ENCODE measurements around the gene MAP2K6. TPM values are rescaled to one million over a fixed set of nuclear protein-coding genes. Genes with fewer than 3 reads are reported as not detected.

Gene MAP2K6
- total RNA-seq, 1 experiment from 2014 or later, result 43.0 TPM

DNA sequence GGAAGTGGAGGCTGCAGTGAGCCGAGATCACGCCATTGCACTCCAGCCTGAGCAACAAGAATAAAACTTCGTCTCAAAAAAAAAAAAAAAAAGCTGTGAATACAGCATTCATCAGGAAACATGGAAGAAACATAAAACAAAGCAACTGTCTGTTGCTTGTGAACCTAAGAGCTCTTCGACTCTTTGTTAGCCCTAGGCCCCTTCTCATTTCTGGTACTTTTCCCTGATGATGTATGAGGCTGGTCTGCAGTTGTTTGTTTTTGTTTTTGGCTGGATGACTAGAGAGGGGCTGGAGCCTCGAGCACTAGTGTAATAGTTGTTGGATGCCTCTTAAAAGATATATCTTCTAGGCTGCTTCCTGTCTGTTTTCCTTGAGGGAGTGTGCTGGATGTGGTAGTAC lies 113.5 kb downstream of the MAP2K6 start:
- Mint-ChIP-seq H3K4me1 (peaks cover 10% of the 10 kb centered on the region), H3K9me3 (peaks cover 5% of the 10 kb centered on the region), H3K27ac (no peak overlapping the region), H3K4me3 (no peak overlapping the region), H3K27me3 (ENCODE audit: low read depth) (no peaks in the 10 kb centered on the region), H3K36me3 (peaks cover 66% of the 10 kb centered on the region)
- ATAC-seq (no peak), DNase-seq (ENCODE audit: low spot score) (no peak)
- POLR2A ChIA-PET, result no interaction called here
- TF ChIP-seq ATF1 (CRISPR knock-in tag; IDR thresholded peaks at IDR 0.05) (no peak), NFE2L1 (CRISPR knock-in tag; IDR thresholded peaks at IDR 0.05) (no peak), CBFB (CRISPR knock-in tag; IDR thresholded peaks at IDR 0.05; ENCODE audit: low read depth) (no peak), ZNF671 (CRISPR knock-in tag; IDR thresholded peaks at IDR 0.05) (no peak), NR1H2 (CRISPR knock-in tag; IDR thresholded peaks at IDR 0.05) (no peak)
- CTCF ChIA-PET, result interaction anchor here (0.9 kb wide), 1 partner anchor 79 kb away, joined by 3 read pairs; no protein-coding TSS in a partner anchor

DNA sequence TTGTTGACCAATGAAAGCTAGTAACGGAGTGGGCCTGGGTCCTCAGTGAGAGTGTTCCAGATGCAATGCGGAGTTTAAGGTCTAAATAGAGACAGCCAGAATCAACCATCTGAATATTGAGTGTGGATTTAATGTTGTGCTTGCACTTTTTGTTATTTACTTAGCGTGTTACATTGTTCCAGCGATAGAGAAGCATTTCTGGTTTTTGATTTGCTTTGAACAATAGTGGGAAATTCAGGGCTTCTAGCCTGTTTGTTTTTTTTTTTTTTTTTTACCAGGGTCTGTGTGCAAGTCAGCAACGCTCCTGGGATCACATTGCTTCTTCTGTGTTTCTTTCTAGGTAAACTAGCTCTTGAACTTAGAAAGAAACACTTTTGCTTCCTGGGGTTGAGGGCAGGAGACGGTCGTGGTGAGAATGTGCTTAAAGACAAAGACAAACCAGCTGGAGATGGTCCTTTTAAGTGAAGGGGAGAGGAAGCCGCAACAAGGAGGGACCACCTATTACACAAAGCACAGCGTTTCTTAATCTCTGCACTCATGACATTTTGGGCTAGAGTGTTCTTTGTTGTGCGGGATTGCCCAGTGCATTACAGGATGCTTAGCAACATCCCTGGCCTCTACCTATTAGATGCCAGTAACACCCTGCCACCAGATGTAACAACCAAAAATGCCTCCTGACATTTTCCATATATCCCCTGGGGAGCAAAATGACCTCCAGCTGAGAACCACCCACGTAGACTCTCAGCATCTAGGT lies 119.2 kb downstream of the MAP2K6 start:
- Mint-ChIP-seq H3K27me3 (ENCODE audit: low read depth) (no peaks in the 10 kb centered on the region), H3K27ac (peak overlapping the region; percentile 74)
- CTCF ChIA-PET, result interaction anchor here (0.5 to 1.7 kb wide), 7 partner anchors 11 to 1582 kb away, joined by 3 to 4 read pairs (median 3); no protein-coding TSS in a partner anchor

DNA sequence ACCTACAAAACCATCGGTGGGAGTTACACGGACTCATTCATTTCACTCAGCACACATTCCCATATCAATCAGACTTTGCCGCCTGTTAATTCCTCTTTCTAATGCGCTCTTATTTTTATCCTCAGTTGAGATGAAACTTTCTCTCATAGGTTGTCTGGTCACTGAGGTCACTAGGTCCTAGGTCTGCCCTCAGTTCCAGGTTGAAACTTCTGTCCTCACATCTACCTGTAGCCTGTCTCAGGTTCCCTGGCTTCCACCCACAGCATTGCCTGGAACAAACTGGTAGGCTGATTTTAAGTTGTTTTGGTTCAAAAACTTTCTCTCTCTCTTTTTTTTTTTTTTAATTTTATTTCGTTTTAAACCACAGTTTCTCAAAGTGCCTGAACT lies 119.7 kb downstream of the MAP2K6 start:
- CTCF ChIA-PET, result interaction anchor here (0.5 to 1.7 kb wide), 5 partner anchors 11 to 1582 kb away, joined by 3 to 4 read pairs (median 3); no protein-coding TSS in a partner anchor
- Mint-ChIP-seq H3K4me1 (peaks cover 24% of the 10 kb centered on the region), H3K27ac (no peak overlapping the region; the same call in none of the 2 replicates), H3K36me3 (peaks cover 41% of the 10 kb centered on the region), H3K27me3 (ENCODE audit: low read depth) (no peaks in the 10 kb centered on the region), H3K4me3 (no peak overlapping the region), H3K9me3 (no peaks in the 10 kb centered on the region)
- DNase-seq (ENCODE audit: low spot score) (no peak), ATAC-seq (peak; percentile 74)
- POLR2A ChIA-PET, result interaction anchor here (0.6 kb wide), 1 partner anchor 803 kb away, joined by 3 read pairs; no protein-coding TSS in a partner anchor
- TF ChIP-seq NR2C2 (CRISPR knock-in tag; IDR thresholded peaks at IDR 0.05), result no peak
- TF ChIP-seq, protein P1, sequence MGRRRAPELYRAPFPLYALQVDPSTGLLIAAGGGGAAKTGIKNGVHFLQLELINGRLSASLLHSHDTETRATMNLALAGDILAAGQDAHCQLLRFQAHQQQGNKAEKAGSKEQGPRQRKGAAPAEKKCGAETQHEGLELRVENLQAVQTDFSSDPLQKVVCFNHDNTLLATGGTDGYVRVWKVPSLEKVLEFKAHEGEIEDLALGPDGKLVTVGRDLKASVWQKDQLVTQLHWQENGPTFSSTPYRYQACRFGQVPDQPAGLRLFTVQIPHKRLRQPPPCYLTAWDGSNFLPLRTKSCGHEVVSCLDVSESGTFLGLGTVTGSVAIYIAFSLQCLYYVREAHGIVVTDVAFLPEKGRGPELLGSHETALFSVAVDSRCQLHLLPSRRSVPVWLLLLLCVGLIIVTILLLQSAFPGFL (CRISPR knock-in tag; IDR thresholded peaks at IDR 0.05; ENCODE audit: borderline replicate concordance), result no peak
- no peak for TF ChIP-seq CREB1 (CRISPR knock-in tag; IDR thresholded peaks at IDR 0.05)
- TF ChIP-seq, protein P2, sequence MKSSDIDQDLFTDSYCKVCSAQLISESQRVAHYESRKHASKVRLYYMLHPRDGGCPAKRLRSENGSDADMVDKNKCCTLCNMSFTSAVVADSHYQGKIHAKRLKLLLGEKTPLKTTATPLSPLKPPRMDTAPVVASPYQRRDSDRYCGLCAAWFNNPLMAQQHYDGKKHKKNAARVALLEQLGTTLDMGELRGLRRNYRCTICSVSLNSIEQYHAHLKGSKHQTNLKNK (CRISPR knock-in tag; IDR thresholded peaks at IDR 0.05), result no peak
- no peak for TF ChIP-seq JUN (CRISPR knock-in tag; IDR thresholded peaks at IDR 0.05)
- no peak for TF ChIP-seq SMAD4 (CRISPR knock-in tag; IDR thresholded peaks at IDR 0.05)
- no peak for TF ChIP-seq ZNF317 (CRISPR knock-in tag; IDR thresholded peaks at IDR 0.05; ENCODE audit: borderline replicate concordance, low read depth)
- TF ChIP-seq GTF2I (CRISPR knock-in tag; conservative IDR thresholded peaks at IDR 0.05), result no peak
- TF ChIP-seq, protein P3, sequence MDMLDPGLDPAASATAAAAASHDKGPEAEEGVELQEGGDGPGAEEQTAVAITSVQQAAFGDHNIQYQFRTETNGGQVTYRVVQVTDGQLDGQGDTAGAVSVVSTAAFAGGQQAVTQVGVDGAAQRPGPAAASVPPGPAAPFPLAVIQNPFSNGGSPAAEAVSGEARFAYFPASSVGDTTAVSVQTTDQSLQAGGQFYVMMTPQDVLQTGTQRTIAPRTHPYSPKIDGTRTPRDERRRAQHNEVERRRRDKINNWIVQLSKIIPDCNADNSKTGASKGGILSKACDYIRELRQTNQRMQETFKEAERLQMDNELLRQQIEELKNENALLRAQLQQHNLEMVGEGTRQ (CRISPR knock-in tag; IDR thresholded peaks at IDR 0.05), result no peak
- no peak for TF ChIP-seq TEAD4 (CRISPR knock-in tag; IDR thresholded peaks at IDR 0.05)
- no peak for TF ChIP-seq SP1 (CRISPR knock-in tag; conservative IDR thresholded peaks at IDR 0.05)
- TF ChIP-seq, protein P4, sequence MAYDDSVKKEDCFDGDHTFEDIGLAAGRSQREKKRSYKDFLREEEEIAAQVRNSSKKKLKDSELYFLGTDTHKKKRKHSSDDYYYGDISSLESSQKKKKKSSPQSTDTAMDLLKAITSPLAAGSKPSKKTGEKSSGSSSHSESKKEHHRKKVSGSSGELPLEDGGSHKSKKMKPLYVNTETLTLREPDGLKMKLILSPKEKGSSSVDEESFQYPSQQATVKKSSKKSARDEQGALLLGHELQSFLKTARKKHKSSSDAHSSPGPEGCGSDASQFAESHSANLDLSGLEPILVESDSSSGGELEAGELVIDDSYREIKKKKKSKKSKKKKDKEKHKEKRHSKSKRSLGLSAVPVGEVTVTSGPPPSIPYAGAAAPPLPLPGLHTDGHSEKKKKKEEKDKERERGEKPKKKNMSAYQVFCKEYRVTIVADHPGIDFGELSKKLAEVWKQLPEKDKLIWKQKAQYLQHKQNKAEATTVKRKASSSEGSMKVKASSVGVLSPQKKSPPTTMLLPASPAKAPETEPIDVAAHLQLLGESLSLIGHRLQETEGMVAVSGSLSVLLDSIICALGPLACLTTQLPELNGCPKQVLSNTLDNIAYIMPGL (CRISPR knock-in tag; IDR thresholded peaks at IDR 0.05), result no peak

More for the DNA sequence above, 119.2 kb downstream of the MAP2K6 start:
- TF ChIP-seq, protein P5, sequence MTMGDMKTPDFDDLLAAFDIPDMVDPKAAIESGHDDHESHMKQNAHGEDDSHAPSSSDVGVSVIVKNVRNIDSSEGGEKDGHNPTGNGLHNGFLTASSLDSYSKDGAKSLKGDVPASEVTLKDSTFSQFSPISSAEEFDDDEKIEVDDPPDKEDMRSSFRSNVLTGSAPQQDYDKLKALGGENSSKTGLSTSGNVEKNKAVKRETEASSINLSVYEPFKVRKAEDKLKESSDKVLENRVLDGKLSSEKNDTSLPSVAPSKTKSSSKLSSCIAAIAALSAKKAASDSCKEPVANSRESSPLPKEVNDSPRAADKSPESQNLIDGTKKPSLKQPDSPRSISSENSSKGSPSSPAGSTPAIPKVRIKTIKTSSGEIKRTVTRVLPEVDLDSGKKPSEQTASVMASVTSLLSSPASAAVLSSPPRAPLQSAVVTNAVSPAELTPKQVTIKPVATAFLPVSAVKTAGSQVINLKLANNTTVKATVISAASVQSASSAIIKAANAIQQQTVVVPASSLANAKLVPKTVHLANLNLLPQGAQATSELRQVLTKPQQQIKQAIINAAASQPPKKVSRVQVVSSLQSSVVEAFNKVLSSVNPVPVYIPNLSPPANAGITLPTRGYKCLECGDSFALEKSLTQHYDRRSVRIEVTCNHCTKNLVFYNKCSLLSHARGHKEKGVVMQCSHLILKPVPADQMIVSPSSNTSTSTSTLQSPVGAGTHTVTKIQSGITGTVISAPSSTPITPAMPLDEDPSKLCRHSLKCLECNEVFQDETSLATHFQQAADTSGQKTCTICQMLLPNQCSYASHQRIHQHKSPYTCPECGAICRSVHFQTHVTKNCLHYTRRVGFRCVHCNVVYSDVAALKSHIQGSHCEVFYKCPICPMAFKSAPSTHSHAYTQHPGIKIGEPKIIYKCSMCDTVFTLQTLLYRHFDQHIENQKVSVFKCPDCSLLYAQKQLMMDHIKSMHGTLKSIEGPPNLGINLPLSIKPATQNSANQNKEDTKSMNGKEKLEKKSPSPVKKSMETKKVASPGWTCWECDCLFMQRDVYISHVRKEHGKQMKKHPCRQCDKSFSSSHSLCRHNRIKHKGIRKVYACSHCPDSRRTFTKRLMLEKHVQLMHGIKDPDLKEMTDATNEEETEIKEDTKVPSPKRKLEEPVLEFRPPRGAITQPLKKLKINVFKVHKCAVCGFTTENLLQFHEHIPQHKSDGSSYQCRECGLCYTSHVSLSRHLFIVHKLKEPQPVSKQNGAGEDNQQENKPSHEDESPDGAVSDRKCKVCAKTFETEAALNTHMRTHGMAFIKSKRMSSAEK (CRISPR knock-in tag; IDR thresholded peaks at IDR 0.05; ENCODE audit: borderline replicate concordance), result peak; percentile 30; the same call in 1 of the 2 replicates
- peak; percentile 85 for TF ChIP-seq ZNF423 (CRISPR knock-in tag; IDR thresholded peaks at IDR 0.05)
- TF ChIP-seq, protein P3 (CRISPR knock-in tag; IDR thresholded peaks at IDR 0.05), result no peak
- ATAC-seq, result peak; percentile 88
- POLR2A ChIA-PET, result interaction anchor here (0.6 kb wide), 1 partner anchor 804 kb away, joined by 3 read pairs; no protein-coding TSS in a partner anchor
- Mint-ChIP-seq H3K9me3 (no peaks in the 10 kb centered on the region), H3K4me1 (peaks cover 24% of the 10 kb centered on the region), H3K4me3 (no peak overlapping the region), H3K36me3 (peaks cover 40% of the 10 kb centered on the region)
- DNase-seq (ENCODE audit: low spot score), result peak; percentile 13
